IMR-90 (cell line): Measurements from ENCODE around the gene PXDC1. TPM values are rescaled to one million over a fixed set of nuclear protein-coding genes. Genes with fewer than 3 reads are reported as not detected.

Experiments used
- ATAC-seq: fragments of 200-7000 bp; cut with Tn5 transposase; 2 replicates; pipeline ENCODE4 v1.9.1; 2020; ENCODE audit warnings: low read depth, mild to moderate bottlenecking, moderate library complexity
- BruUV-seq: library from RNA; stranded (reverse); fragments of 400-500 nt; replicated peaks from 2 replicates; lab custom pipeline; 2021; lab: Mats Ljungman, UMichigan
- CTCF ChIA-PET: fragments of 300-600 bp; formaldehyde crosslinking; extraction: SDS; loops from one replicate; lab custom pipeline; 2021; ENCODE audit warnings: antibody characterized with exemption; lab: Yijun Ruan, JAX
- POLR2A ChIA-PET: fragments of 300-600 bp; sonication (Branson Sonifier 250); formaldehyde crosslinking; loops from one replicate; lab custom pipeline; 2022; ENCODE audit warnings: antibody characterized with exemption; ENCODE audit not compliant: unreplicated experiment; lab: Charles Lee
- DNase-seq: peaks from one replicate; pipeline ENCODE4 v3.0.0; 2013
- H2AFZ ChIP-seq: replicated peaks from 2 replicates; pipeline ENCODE3; 2013; ENCODE audit warnings: low read length, mild to moderate bottlenecking; ENCODE audit not compliant: poor library complexity
- H2AK5ac ChIP-seq: 2 replicates; pipeline ENCODE4 v1.6.1; 2013; ENCODE audit warnings: low read depth, low read length, inconsistent platforms
- H2AK9ac ChIP-seq: replicated peaks from 2 replicates; pipeline ENCODE3; 2013; ENCODE audit warnings: mild to moderate bottlenecking, low read depth, low read length, moderate library complexity; ENCODE audit not compliant: poor library complexity
- H2BK120ac ChIP-seq: 2 replicates; pipeline ENCODE4 v1.6.1; 2013; ENCODE audit warnings: low read depth, low read length, inconsistent platforms
- H2BK15ac ChIP-seq: 3 replicates; pipeline ENCODE4 v1.6.1; 2013; ENCODE audit warnings: low read depth, low read length, inconsistent platforms
- H2BK20ac ChIP-seq: 2 replicates; pipeline ENCODE4 v1.6.1; 2013; ENCODE audit warnings: low read depth, mild to moderate bottlenecking, inconsistent platforms, low read length, moderate library complexity
- H2BK5ac ChIP-seq: 2 replicates; pipeline ENCODE4 v1.6.1; 2013; ENCODE audit warnings: mild to moderate bottlenecking, low read depth, low read length, inconsistent platforms; ENCODE audit not compliant: poor library complexity, severe bottlenecking
- H3K14ac ChIP-seq: replicated peaks from 2 replicates; pipeline ENCODE4 v1.6.1; 2013; ENCODE audit warnings: low read depth, low read length, inconsistent platforms
- H3K18ac ChIP-seq: 2 replicates; pipeline ENCODE4 v1.6.1; 2013; ENCODE audit warnings: low read depth, low read length, control low read depth
- H3K23ac ChIP-seq: 2 replicates; pipeline ENCODE4 v1.6.1; 2013; ENCODE audit warnings: low read depth, low read length, inconsistent platforms
- H3K27ac ChIP-seq: 2 replicates; pipeline ENCODE4 v1.5.1; 2013; ENCODE audit warnings: mild to moderate bottlenecking, control low read depth, low read length; ENCODE audit not compliant: insufficient read depth
- H3K27me3 ChIP-seq: 2 replicates; pipeline ENCODE4 v1.6.1; 2013; ENCODE audit warnings: low read length; ENCODE audit not compliant: control insufficient read depth, insufficient read depth
- H3K36me3 ChIP-seq: 2 replicates; pipeline ENCODE4 v1.6.1; 2013; ENCODE audit warnings: low read length, mixed read lengths; ENCODE audit not compliant: control insufficient read depth, insufficient read depth
- H3K4ac ChIP-seq: 2 replicates; pipeline ENCODE4 v1.6.1; 2013; ENCODE audit warnings: low read depth, low read length, inconsistent platforms
- H3K4me1 ChIP-seq: 2 replicates; pipeline ENCODE4 v1.6.1; 2013; ENCODE audit warnings: low read length, mixed read lengths; ENCODE audit not compliant: control insufficient read depth, insufficient read depth
- H3K4me2 ChIP-seq: 2 replicates; pipeline ENCODE4 v1.6.1; 2013; ENCODE audit warnings: low read depth, mild to moderate bottlenecking, control low read depth, low read length, moderate library complexity
- H3K4me3 ChIP-seq: 2 replicates; pipeline ENCODE4 v1.5.1; 2013; ENCODE audit warnings: low read depth, mild to moderate bottlenecking, control low read depth, low read length, moderate library complexity; ENCODE audit not compliant: insufficient read depth
- H3K56ac ChIP-seq: 2 replicates; pipeline ENCODE4 v1.6.1; 2013; ENCODE audit warnings: low read length, inconsistent platforms; ENCODE audit not compliant: insufficient read depth; ENCODE audit errors: extremely low read depth
- H3K79me1 ChIP-seq, 2 experiments: 2 replicates each; pipeline ENCODE4 v1.6.1; 2013; ENCODE audit warnings: low read length in 2 of 2, inconsistent platforms in 1 of 2, low read depth in 1 of 2
- H3K9ac ChIP-seq: 2 replicates; pipeline ENCODE4 v1.6.1; 2013; ENCODE audit warnings: low read depth, low read length, control low read depth
- H3K9me1 ChIP-seq: 2 replicates; pipeline ENCODE4 v1.6.1; 2013; ENCODE audit warnings: low read length, inconsistent platforms; ENCODE audit not compliant: insufficient read depth
- H3K9me3 ChIP-seq: 2 replicates; pipeline ENCODE4 v1.6.1; 2013; ENCODE audit warnings: low read length; ENCODE audit not compliant: control insufficient read depth, insufficient read depth
- H4K20me1 ChIP-seq: 2 replicates; pipeline ENCODE4 v1.6.1; 2013; ENCODE audit warnings: low read length, inconsistent platforms; ENCODE audit not compliant: insufficient read depth
- H4K5ac ChIP-seq: 2 replicates; pipeline ENCODE4 v1.6.1; 2013; ENCODE audit warnings: mild to moderate bottlenecking, low read depth, low read length, control low read depth
- H4K8ac ChIP-seq, 2 experiments: 2 replicates each; pipeline ENCODE4 v1.6.1; 2013; ENCODE audit warnings: low read depth in 2 of 2, low read length in 2 of 2, control low read depth in 1 of 2, inconsistent platforms in 1 of 2
- H4K91ac ChIP-seq: 2 replicates; pipeline ENCODE4 v1.6.1; 2013; ENCODE audit warnings: low read depth, low read length, inconsistent platforms; ENCODE audit not compliant: insufficient read depth
- CEBPB ChIP-seq: IDR thresholded peaks from 2 replicates; pipeline ENCODE4 v1.6.1; 2012; ENCODE audit warnings: low read depth, low read length, improper control_type of control experiment
- FOS ChIP-seq: fragments of 150-350 bp; IDR thresholded peaks from 2 replicates; pipeline ENCODE4 v1.6.1; 2016; ENCODE audit warnings: low read depth, low read length
- RAD21 ChIP-seq: IDR thresholded peaks from 2 replicates; pipeline ENCODE4 v1.6.1; 2012; ENCODE audit warnings: low read length, improper control_type of control experiment
- RCOR1 ChIP-seq: IDR thresholded peaks from 2 replicates; pipeline ENCODE4 v1.6.1; 2012; ENCODE audit warnings: mild to moderate bottlenecking, low read length, improper control_type of control experiment; ENCODE audit not compliant: insufficient replicate concordance
- WGBS, 2 experiments: methylation state at CpG; one replicate each; pipeline versions ENCODE4 v1.1.5 to v1.1.7; 2013; ENCODE audit warnings: missing lambda C conversion rate in 2 of 2; ENCODE audit not compliant: insufficient read length in 1 of 2; ENCODE audit errors: extremely low coverage in 2 of 2; 5-methylcytosine and 5-hydroxymethylcytosine counted together
- dilution Hi-C: fragments of 300-500 bp; cut with HindIII; formaldehyde crosslinking; loops from one replicate; pipeline ENCODE4 v1.14.3; 2018; ENCODE audit warnings: low sequenced_read_pairs; ENCODE audit not compliant: unreplicated experiment
- in situ Hi-C: fragments of 300-500 bp; cut with MboI; formaldehyde crosslinking; loops from 3 replicates; pipeline ENCODE4 v1.14.3; 2019; ENCODE audit warnings: low sequenced_read_pairs, inconsistent platforms, mixed read lengths
- intact Hi-C: fragments of 100-400 bp; cut with micrococcal nuclease; formaldehyde crosslinking; loops from 2 replicates; pipeline ENCODE4 v1.10.0; 2022
- polyA plus RNA-seq, 3 experiments: library from polyadenylated mRNA; depleted of rRNA; stranded (reverse); fragments of >200 nt; gene quantifications; 2 replicates each; pipeline ENCODE4 v1.2.3, GENCODE V29; 2012; ENCODE audit warnings: low replicate concordance in 1 of 3
- total RNA-seq: library from RNA; depleted of rRNA; stranded (reverse); fragments of >200 nt; gene quantifications from 2 replicates; pipeline ENCODE4 v1.2.3, GENCODE V29; 2012
- TF ChIP-seq, protein P1 (sequence below): conservative IDR thresholded peaks from 2 replicates; pipeline ENCODE4 v1.5.1; 2012; ENCODE audit warnings: mild to moderate bottlenecking, low read depth, low read length, improper control_type of control experiment

PXDC1 gene
- total and polyA plus RNA-seq, 2 of the 4 experiments (the other 2 are of a cell fraction), result 63.3 to 72.2 TPM

DNA sequence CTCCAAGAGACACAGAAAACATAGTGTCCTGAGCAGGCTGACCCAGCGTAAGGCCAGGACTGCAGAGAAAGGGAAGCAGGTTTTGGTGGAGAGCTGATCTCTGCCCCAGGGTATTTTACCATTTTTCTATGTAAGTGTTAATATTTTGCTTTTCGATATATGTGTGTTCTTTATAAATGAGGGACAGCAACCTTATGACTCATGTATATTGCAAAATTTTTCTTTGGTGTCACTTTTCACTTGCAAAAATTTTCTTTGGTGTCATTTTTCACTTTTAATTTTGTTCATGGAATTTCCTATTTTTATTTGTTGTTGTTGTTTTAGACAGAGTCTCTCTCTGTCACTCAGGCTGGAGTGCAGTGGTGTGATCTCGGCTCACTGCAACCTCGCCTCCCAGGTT is 34.6 kb upstream of the PXDC1 start:
- in situ Hi-C loops, result no loop called here
- no peak overlapping the region for H2BK120ac ChIP-seq
- H3K4me3 ChIP-seq, result no peak overlapping the region
- BruUV-seq, result no TSS peak
- DNase-seq (no peak), ATAC-seq (no peak)
- dilution Hi-C loops, result no loop called here
- H3K4ac ChIP-seq, result peak overlapping the region; percentile 39; the same call in 1 of the 2 replicates
- WGBS, 2 experiments, result no CpG with 5 or more reads among the region's 4 CpGs
- CTCF ChIA-PET, result no interaction called here
- H3K18ac ChIP-seq, result peak overlapping the region; percentile 62
- no peak overlapping the region for H4K8ac ChIP-seq
- H4K5ac ChIP-seq, result peak overlapping the region; percentile 17; the same call in 1 of the 2 replicates
- no peaks in the 10 kb centered on the region for H4K20me1 ChIP-seq
- H3K36me3 ChIP-seq, result no peaks in the 10 kb centered on the region
- H3K9me3 ChIP-seq, result no peaks in the 10 kb centered on the region
- no peaks in the 10 kb centered on the region for H3K27me3 ChIP-seq
- H3K79me1 ChIP-seq, result no peaks in the 10 kb centered on the region
- H2AK9ac ChIP-seq, result no peak overlapping the region
- H3K23ac ChIP-seq, result no peak overlapping the region
- H3K56ac ChIP-seq, result no peak overlapping the region
- H2BK5ac ChIP-seq, result no peak overlapping the region
- POLR2A ChIA-PET, result no interaction called here
- H2AK5ac ChIP-seq, result 0 out of 2 replicates have a peak overlapping the region, but pooled peaks have one; percentile 15
- H3K27ac ChIP-seq, result no peak overlapping the region
- H3K14ac ChIP-seq, result no peak overlapping the region
- H3K9ac ChIP-seq, result no peak overlapping the region
- no peak overlapping the region for H2AFZ ChIP-seq
- no peak overlapping the region for H2BK15ac ChIP-seq
- intact Hi-C loops, result no loop called here
- H3K4me2 ChIP-seq, result peak overlapping the region; percentile 23; the same call in 1 of the 2 replicates
- no peak for TF ChIP-seq RCOR1
- TF ChIP-seq, protein P1, sequence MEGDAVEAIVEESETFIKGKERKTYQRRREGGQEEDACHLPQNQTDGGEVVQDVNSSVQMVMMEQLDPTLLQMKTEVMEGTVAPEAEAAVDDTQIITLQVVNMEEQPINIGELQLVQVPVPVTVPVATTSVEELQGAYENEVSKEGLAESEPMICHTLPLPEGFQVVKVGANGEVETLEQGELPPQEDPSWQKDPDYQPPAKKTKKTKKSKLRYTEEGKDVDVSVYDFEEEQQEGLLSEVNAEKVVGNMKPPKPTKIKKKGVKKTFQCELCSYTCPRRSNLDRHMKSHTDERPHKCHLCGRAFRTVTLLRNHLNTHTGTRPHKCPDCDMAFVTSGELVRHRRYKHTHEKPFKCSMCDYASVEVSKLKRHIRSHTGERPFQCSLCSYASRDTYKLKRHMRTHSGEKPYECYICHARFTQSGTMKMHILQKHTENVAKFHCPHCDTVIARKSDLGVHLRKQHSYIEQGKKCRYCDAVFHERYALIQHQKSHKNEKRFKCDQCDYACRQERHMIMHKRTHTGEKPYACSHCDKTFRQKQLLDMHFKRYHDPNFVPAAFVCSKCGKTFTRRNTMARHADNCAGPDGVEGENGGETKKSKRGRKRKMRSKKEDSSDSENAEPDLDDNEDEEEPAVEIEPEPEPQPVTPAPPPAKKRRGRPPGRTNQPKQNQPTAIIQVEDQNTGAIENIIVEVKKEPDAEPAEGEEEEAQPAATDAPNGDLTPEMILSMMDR, result no peak
- peak; percentile 72; the same call in 1 of the 2 replicates for TF ChIP-seq CEBPB
- no peak for TF ChIP-seq RAD21
- TF ChIP-seq FOS, result peak; percentile 28; the same call in 1 of the 2 replicates
- H4K91ac ChIP-seq, result peak overlapping the region; percentile 55; the same call in 1 of the 2 replicates
- peaks cover 13% of the 10 kb centered on the region for H3K9me1 ChIP-seq
- peak overlapping the region; percentile 29; the same call in 1 of the 2 replicates for H2BK20ac ChIP-seq
- peaks cover 23% of the 10 kb centered on the region for H3K4me1 ChIP-seq
